HG03469 (cell line): Measurements from ENCODE around the gene RPL9.
"Not testable (repeated sequence)": the region's sequence is repeated elsewhere in the genome, so short reads cannot be mapped to it uniquely, and the experiment has no call there.

Experiments used
- ATAC-seq: cut with Tn5 transposase; IDR thresholded peaks from one replicate; pipeline ENCODE4 v1.9.1; 2021; ENCODE audit warnings: mild to moderate bottlenecking, moderate library complexity, moderate number of reproducible peaks; ENCODE audit not compliant: unreplicated experiment

RPL9 gene

DNA sequence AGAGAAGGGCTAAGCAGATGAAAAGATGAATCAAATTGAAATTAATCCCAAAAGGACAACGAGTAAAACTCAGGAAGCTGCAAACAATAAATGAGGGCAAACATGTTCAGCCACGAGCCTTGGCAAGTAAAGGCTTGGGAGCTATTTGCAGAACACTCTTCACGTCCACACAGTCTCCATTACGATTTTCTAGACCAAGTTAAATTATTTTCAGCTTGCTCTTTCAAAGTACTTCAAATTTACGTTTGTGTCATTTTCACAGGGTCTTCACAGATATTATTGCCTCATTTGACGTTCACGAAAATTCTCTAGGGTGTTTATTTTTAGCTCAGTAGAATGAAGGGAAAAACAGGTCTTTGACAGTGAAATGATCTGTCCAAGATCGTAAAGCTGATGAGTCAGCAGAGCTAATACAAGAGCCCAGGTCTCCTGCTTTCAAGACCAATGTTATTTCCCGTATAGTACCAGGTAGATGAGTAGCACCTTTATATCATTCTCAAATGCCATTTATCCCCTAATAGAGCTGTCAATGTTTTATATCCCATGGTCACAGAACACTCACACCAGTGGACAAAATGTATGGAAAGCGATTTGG is 31.1 kb downstream of the RPL9 start:
- no peak for ATAC-seq

DNA sequence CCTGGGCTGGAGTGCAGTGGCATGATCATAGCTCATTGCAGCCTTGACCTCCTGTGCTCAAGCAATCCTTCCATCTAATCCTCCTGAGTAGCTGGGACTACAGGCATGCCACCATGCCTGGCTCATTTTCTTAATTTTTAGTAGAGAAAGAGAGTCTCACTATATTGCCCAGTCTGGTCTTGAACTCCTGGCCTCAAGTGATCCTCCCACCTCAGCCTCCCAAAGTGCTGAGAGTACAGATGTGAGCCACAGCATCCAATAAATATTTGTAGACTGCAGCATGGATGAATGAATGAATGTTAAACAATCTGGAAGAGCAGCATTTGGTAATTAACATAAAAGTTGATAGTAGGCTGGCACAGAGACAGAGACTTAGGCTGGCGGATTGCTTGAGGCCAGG is 32.0 kb downstream of the RPL9 start:
- ATAC-seq, result no peak

DNA sequence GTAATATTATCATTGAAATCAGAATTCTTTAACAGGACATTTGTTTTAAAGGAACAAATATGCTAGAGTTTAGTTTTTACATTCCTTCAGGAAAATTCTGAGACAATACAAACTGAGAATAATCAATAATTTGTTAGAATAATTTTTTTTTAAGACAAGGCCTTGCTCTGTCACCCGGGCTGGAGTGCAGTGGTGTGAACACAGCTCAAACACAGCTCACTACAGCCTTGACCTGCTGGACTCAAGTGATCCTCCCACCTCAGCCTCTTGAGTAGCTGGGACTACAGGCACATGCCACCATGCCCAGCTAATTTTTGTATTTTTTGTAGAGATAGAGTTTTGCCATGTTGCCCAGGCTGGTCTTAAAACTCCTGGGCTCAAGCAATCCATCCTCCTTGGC is 33.4 kb downstream of the RPL9 start:
- ATAC-seq, result not testable (repeated sequence)

DNA sequence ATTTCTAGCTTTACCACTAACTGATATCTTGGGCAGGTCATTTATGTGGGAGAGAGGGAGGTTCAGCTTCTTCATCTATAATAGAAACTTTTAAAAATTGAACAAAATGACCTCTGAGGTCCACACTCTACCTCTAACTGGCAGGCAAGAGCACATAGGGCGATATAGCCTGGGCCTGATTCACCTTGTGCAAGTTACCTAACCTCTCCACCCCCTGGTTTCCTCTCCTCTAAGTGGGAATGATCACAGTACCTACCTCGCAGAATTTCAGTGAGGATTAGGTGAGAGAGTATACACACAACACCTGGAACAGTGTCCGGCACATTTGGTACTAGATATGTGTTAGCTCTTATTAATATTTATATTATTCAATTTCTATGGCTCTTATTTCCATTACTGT is 36.5 kb downstream of the RPL9 start:
- ATAC-seq, result no peak

DNA sequence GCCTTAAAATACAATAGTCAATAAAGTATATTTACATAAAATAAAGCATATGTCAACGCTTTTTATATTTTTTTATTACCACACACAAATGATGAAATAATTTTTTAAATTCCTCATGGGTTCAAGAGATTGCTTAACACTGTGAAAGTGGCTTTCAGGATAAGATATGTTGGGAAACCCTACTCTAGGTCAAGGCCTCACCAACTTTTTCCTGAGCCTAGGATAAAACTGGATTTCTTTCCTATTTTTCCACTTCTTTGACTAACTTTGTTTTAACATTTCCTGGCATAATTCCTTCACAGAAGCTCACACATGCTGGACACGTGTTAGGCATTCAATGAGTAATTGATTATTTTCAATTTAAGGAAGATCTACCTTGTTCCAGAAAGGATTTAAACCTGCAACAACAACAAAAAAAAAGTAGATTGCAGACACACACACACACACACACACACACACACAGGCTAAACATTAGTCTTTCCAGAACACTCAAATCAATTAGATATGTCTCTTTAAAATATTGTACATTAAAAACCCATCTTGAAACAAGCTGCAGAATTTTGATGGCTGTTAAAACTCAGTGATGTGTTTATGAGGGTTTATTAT is 42.9 kb downstream of the RPL9 start:
- no peak for ATAC-seq

DNA sequence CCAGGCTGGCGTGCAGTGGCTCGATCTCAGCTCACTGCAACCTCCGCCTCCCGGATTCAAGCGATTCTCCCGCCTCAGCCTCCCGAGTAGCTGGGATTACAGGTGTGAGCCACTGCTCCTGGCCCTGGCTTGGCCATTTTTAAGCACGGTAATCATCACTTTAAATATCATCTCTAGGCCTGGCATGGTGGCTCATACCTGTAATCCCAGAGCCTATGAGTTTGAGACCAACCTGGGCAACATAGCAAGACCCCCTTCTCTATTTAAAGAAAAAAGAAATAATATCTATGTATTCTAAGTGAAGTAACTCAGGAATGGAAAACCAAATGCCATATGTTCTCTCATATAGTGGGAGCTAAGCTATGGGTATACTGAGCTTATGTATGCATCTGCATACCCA is 47.2 kb downstream of the RPL9 start:
- ATAC-seq, result not testable (repeated sequence)

DNA sequence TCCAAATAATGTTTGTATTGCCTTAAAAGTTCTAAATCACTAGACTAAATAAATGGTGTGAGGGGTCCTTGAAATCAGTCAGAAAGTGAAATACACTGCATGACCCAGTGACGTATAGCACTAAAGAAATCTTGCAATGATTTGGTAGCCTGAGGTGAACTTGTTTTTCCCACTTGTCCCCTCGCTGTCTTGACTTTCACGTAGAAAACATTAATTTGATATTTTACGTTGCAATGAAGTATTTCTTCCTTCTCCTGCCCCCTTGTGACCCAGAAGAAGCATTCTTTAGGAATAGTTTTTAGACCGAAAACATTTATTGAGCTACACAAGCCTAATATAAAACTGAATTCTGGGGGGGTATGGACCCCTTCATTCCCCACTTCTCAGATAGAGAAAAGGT is 48.3 kb downstream of the RPL9 start:
- no peak for ATAC-seq

DNA sequence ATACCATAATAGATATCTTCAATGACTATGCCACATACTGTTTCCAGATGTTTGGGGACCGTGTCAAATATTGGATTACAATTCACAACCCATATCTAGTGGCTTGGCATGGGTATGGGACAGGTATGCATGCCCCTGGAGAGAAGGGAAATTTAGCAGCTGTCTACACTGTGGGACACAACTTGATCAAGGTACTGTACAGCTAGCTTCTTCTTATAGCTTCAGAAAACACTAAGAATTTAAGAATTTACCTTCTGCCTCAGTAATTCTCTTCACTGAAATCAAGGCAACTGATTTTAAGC is 51.2 kb downstream of the RPL9 start:
- no peak for ATAC-seq

DNA sequence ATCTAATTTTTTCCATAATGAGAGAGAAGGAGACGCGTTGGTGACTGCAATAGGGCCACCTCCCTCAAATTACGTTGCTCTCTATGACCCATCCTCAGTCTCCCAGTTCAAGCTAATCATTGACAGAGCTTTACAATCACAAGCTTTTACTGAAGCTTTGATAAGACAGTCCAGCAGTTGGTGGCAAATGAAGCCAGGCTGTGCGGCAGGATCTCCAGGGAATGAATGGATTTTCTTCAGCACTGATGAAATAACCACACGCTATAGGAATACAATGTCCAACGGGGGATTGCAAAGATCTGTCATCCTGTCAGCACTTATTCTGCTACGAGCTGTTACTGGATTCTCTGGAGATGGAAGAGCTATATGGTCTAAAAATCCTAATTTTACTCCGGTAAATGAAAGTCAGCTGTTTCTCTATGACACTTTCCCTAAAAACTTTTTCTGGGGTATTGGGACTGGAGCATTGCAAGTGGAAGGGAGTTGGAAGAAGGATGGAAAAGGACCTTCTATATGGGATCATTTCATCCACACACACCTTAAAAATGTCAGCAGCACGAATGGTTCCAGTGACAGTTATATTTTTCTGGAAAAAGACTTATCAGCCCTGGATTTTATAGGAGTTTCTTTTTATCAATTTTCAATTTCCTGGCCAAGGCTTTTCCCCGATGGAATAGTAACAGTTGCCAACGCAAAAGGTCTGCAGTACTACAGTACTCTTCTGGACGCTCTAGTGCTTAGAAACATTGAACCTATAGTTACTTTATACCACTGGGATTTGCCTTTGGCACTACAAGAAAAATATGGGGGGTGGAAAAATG is 51.7 kb downstream of the RPL9 start, which contains the start of gene KLB:
Gene KLB, plus strand, starts transcription at position 168 of the 821 bp plus-strand sequence. Its CDS starts 20 bp downstream, at position 188.
- no peak for ATAC-seq
